Tibial artery (tissue), 4 donors: ENCODE results near the gene PPARG.
"Not testable (repeated sequence)": the region's sequence is repeated elsewhere in the genome, so short reads cannot be mapped to it uniquely, and the experiment has no call there.

ENCODE experiments used
- DNase-seq, 2 donors: peaks; one replicate each; pipeline ENCODE4 v3.0.0-alpha.2; 2019
- H3K27ac ChIP-seq, 2 donors: fragments of 200-600 bp; sonication (generic) in 1 of 2; 1 replicate in 1 of 2; 2 replicates in 1 of 2; pipeline ENCODE4 v1.5.1; 2018 to 2019; ENCODE audit warnings: mild to moderate bottlenecking in 1 of 2
- H3K27me3 ChIP-seq, 2 donors: fragments of 200-600 bp; sonication (generic) in 1 of 2; one replicate each; pipeline versions ENCODE4 v1.5.1 to v1.6.0; 2016 to 2019
- H3K36me3 ChIP-seq, 3 donors: fragments of 200-600 bp; sonication (generic) in 2 of 3; one replicate each; pipeline ENCODE4 v1.5.1; 2016 to 2019; ENCODE audit warnings: mild to moderate bottlenecking in 2 of 3
- H3K4me1 ChIP-seq, 4 donors: fragments of 200-600 bp; sonication (generic) in 2 of 4; 1 replicate in 3 of 4; 2 replicates in 1 of 4; pipeline ENCODE4 v1.5.1; 2016 to 2019
- H3K4me3 ChIP-seq, 2 donors: fragments of 200-600 bp; sonication (generic) in 1 of 2; 1 replicate in 1 of 2; 2 replicates in 1 of 2; pipeline ENCODE4 v1.5.1; 2018 to 2019; ENCODE audit warnings: mild to moderate bottlenecking in 2 of 2
- H3K9me3 ChIP-seq, 3 donors: fragments of 200-600 bp; sonication (generic) in 1 of 3; one replicate each; pipeline ENCODE4 v1.5.1; 2016 to 2019
- intact Hi-C: fragments of 100-400 bp; cut with DNase I; formaldehyde crosslinking; loops from one replicate; pipeline ENCODE4 v1.15.0; 2023; ENCODE audit warnings: low total_unique reads
- TF ChIP-seq, protein P1 (sequence below), 2 experiments: fragments of 200-600 bp in 1 of 2; fragments of 450-650 bp in 1 of 2; IDR thresholded peaks; one replicate each; pipeline ENCODE4 v1.5.1; 2017 to 2019; ENCODE audit warnings: antibody characterized with exemption in 2 of 2, mild to moderate bottlenecking in 1 of 2, moderate library complexity in 1 of 2

PPARG gene

DNA sequence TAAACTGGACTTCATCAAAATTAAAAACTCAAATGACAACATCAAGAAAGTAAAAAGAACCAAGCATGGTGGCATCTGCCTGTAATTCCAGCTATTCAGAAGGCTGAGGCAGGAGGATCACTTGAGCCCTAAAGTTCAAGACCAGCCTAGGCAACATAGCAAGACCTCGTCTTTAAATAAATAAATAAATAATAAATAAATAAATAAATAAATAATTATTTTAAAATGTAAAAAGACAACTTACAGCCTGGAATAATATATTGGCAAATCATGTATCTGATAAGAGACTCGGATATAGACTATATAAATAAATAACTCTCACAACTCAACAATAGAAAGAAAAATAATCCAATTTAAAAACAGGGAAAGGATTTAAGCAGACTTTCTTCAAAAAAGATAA is 4.3 kb upstream of the PPARG start:
- H3K36me3 ChIP-seq = no peaks in the 10 kb centered on the region
- peaks cover 0 to 14% (median 12%) of the 10 kb centered on the region in 4 donors for H3K4me1 ChIP-seq
- no peak overlapping the region for H3K4me3 ChIP-seq
- TF ChIP-seq, protein P1, sequence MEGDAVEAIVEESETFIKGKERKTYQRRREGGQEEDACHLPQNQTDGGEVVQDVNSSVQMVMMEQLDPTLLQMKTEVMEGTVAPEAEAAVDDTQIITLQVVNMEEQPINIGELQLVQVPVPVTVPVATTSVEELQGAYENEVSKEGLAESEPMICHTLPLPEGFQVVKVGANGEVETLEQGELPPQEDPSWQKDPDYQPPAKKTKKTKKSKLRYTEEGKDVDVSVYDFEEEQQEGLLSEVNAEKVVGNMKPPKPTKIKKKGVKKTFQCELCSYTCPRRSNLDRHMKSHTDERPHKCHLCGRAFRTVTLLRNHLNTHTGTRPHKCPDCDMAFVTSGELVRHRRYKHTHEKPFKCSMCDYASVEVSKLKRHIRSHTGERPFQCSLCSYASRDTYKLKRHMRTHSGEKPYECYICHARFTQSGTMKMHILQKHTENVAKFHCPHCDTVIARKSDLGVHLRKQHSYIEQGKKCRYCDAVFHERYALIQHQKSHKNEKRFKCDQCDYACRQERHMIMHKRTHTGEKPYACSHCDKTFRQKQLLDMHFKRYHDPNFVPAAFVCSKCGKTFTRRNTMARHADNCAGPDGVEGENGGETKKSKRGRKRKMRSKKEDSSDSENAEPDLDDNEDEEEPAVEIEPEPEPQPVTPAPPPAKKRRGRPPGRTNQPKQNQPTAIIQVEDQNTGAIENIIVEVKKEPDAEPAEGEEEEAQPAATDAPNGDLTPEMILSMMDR (IDR thresholded peaks at IDR 0.05) = no peak
- peaks cover 0 to 4% (median 4%) of the 10 kb centered on the region in 3 donors for H3K9me3 ChIP-seq
- no peak overlapping the region for H3K27ac ChIP-seq
- no peak for DNase-seq
- peaks cover 0 to 35% of the 10 kb centered on the region in 2 donors for H3K27me3 ChIP-seq
- intact Hi-C loops = loop anchor here (5.0 kb wide), 1 partner anchor 87 kb away; no protein-coding TSS in a partner anchor

DNA sequence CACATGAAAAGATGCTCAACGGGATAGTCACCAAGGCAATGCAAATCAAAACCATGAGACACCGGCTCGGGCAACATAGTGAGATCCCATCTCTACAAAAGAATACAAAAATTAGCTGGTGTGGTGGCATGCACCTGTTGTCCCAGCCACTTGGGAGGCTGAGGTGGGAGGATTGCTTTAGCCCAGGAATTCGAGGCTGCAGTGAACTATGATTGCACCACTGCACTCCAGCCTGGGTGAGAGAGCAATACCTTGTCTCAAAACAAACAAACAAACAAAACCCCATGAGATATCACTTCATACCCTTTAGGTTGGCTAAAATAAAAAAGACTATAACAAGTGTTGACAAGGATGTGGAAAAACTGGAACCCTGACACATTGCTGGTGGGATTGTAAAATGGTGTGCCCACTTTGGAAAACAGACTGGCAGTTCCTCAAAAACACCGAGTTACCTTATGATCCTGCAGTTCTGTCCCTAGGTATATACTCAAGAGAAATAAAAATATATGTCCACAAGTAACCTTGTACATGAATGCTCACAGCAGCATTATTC is 3.8 kb upstream of the PPARG start:
- DNase-seq = no peak
- Histone ChIP-seq H3K27ac (no peak overlapping the region), H3K9me3 (peaks cover 0 to 4% (median 4%) of the 10 kb centered on the region in 3 donors), H3K4me1 (peaks cover 0 to 14% (median 12%) of the 10 kb centered on the region in 4 donors), H3K36me3 (no peaks in the 10 kb centered on the region), H3K27me3 (peaks cover 0 to 35% of the 10 kb centered on the region in 2 donors), H3K4me3 (no peak overlapping the region)
- TF ChIP-seq, protein P1 (IDR thresholded peaks at IDR 0.05) = no peak
- intact Hi-C loops = no loop called here

DNA sequence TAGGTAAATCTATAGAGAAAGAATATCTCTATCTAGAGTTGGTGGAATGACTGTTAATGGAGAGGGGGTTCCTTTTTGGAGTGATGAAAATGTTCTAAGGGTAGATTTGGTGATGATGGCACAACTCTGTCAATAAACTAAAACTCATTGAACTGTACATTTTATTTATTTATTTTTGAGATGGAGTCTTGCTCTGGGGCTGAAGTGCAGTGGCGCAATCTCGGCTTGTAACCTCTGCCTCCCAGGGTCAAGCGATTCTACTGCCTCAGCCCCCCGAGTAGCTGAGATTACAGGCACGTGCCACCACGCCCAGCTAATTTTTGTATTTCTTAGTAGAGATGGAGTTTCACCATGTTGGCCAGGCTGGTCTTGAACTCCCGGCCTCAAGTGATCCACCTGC is 3.1 kb upstream of the PPARG start:
- intact Hi-C loops, H3K36me3 ChIP-seq, H3K4me3 ChIP-seq, H3K27ac ChIP-seq, H3K9me3 ChIP-seq, DNase-seq: not testable (repeated sequence)
- Histone ChIP-seq H3K4me1 (peaks cover 0 to 14% (median 12%) of the 10 kb centered on the region in 4 donors), H3K27me3 (peaks cover 0 to 35% of the 10 kb centered on the region in 2 donors)

DNA sequence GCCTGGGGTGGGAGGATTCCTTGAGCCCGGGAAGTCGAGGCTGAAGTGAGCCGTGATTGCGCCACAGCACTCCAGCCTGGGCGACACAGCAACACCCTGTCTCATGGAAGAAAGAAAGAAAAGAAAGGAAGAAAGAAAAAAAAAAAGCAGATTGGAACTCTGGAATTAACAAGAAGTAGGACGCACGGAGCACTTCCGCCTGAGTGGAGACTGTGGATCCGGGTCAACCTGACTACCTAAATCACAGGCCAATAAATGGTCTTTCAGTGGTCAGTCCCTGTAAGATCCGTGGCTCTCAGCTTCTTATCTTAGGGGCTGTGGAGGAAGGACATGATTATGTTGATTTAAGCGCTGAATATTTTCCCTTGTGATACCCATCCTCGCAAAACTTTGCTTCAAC is 2.4 kb upstream of the PPARG start:
- Histone ChIP-seq H3K4me3 (no peak overlapping the region), H3K4me1 (peaks cover 0 to 14% (median 12%) of the 10 kb centered on the region in 4 donors), H3K27ac (no peak overlapping the region), H3K36me3 (no peaks in the 10 kb centered on the region), H3K27me3 (peaks cover 0 to 35% of the 10 kb centered on the region in 2 donors), H3K9me3 (peaks cover 0 to 4% (median 4%) of the 10 kb centered on the region in 3 donors)
- intact Hi-C loops = no loop called here
- TF ChIP-seq, protein P1 (IDR thresholded peaks at IDR 0.05) = no peak
- no peak for DNase-seq

DNA sequence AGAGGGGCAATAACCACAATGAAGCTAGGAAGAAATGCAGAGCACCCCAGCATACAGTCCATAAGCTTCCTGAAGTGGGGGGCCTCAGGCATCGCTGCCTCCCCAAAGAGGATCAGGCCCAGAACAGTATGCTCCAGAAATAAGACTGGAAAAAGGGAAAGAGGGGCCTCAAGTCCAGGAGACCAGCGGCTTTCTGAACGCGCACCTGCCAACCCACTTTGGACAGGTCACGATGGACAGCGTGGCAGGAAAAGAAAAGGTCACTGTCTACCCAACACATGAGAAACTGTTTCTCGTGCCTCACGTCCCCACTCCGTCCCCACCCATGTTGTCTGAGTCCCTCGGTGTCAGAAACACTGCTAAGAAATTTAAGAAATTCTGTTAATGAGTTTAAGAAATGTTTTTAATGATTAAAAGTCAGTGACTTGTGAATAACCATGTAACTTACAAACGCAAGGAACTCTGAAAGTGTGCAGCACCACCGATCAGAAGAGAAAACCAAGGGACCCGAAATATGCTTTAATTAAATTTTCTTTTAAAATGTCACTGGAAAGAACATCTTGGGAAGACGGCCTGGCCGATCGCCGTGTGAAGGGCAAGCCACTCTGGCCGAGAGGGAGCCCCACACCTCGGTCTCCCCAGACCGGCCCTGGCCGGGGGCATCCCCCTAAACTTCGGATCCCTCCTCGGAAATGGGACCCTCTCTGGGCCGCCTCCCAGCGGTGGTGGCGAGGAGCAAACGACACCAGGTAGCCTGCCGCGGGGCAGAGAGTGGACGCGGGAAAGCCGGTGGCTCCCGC is 1.7 kb upstream of the PPARG start:
- no peak overlapping the region for H3K27ac ChIP-seq
- no peak for DNase-seq

More for the DNA sequence above, 1.7 kb upstream of the PPARG start:
- H3K27me3 ChIP-seq = peaks cover 0 to 35% of the 10 kb centered on the region in 2 donors
- H3K9me3 ChIP-seq = peaks cover 0 to 4% (median 4%) of the 10 kb centered on the region in 3 donors
- H3K36me3 ChIP-seq = no peaks in the 10 kb centered on the region
- peaks cover 0 to 14% (median 12%) of the 10 kb centered on the region in 4 donors for H3K4me1 ChIP-seq
- peak overlapping the region; percentile 39 to 54 for H3K4me3 ChIP-seq
- intact Hi-C loops = no loop called here
- TF ChIP-seq, protein P1 (IDR thresholded peaks at IDR 0.05) = no peak
